Hematopoietic multipotent progenitor cell treated with erythropoietin and hydrocortisone succinate and interleukin-3 and kit ligand, for 15 days (in vitro differentiated cells): Measurements from ENCODE around the gene LAMA5.
A peak's percentile ranks its signal among the peaks of the same experiment; 100 is the strongest.

ENCODE experiments used
- DNase-seq: peaks from one replicate; pipeline ENCODE4 v3.0.0-alpha.2; 2015; ENCODE audit warnings: low spot score

The LAMA5 gene

GRCh38 chr20:62305149-62305764 lies 61.9 kb downstream of the LAMA5 start:
- DNase-seq, result no peak

GRCh38 chr20:62304331-62305148 lies 62.6 kb downstream of the LAMA5 start:
- DNase-seq, result no peak

- DNase-seq, result peak; percentile 22
Observed at GRCh38 chr20:62303340-62304226, 63.5 kb downstream of the LAMA5 start.

GRCh38 chr20:62303062-62303339 lies 64.1 kb downstream of the LAMA5 start:
- DNase-seq, result no peak

GRCh38 chr20:62302341-62303061 lies 64.6 kb downstream of the LAMA5 start, which contains the start of gene ADRM1:
Gene ADRM1, plus strand, starts transcription at chr20:62302997. Its CDS starts 572 bp downstream, at chr20:62303569.
- DNase-seq, result peak; percentile 97

- DNase-seq, result peak; percentile 93
Observed at GRCh38 chr20:62301773-62302340, 65.3 kb downstream of the LAMA5 start.

GRCh38 chr20:62301111-62301668 lies 65.9 kb downstream of the LAMA5 start:
- no peak for DNase-seq

GRCh38 chr20:62300319-62300718 lies 66.8 kb downstream of the LAMA5 start:
- no peak for DNase-seq

- no peak for DNase-seq
Observed at GRCh38 chr20:62299666-62300236, 67.4 kb downstream of the LAMA5 start.

GRCh38 chr20:62298577-62299249 lies 68.4 kb downstream of the LAMA5 start:
- DNase-seq, result no peak

- DNase-seq, result no peak
Observed at GRCh38 chr20:62297449-62298227, 69.5 kb downstream of the LAMA5 start.

GRCh38 chr20:62296724-62297448 lies 70.2 kb downstream of the LAMA5 start:
- no peak for DNase-seq

GRCh38 chr20:62294516-62294915 lies 72.6 kb downstream of the LAMA5 start:
- no peak for DNase-seq

- no peak for DNase-seq
Observed at GRCh38 chr20:62293946-62294345, 73.2 kb downstream of the LAMA5 start.

GRCh38 chr20:62293111-62293784 lies 73.9 kb downstream of the LAMA5 start:
- DNase-seq, result no peak

GRCh38 chr20:62292108-62292507 lies 75.0 kb downstream of the LAMA5 start:
- DNase-seq, result no peak

- no peak for DNase-seq
Observed at GRCh38 chr20:62291251-62292066, 75.7 kb downstream of the LAMA5 start.
